ENCODE results near the gene COTL1.

- TF ChIP-seq CTCF (IDR thresholded peaks at IDR 0.05; ENCODE audit: insufficient read depth, low read depth, low read length) (no peak), EZH2 (IDR thresholded peaks at IDR 0.05; ENCODE audit: insufficient read depth, low read length) (no peak)
Measured at GRCh38 chr16:84656649-84657048, 38.8 kb upstream of the COTL1 start.

Measured in astrocyte (in vitro differentiated cells and primary cell).